Hepatocyte (in vitro differentiated cells): Measurements from ENCODE around the gene NRN1L. TPM values are rescaled to one million over a fixed set of nuclear protein-coding genes. Genes with fewer than 3 reads are reported as not detected.
"Not testable (repeated sequence)": the region's sequence is repeated elsewhere in the genome, so short reads cannot be mapped to it uniquely, and the experiment has no call there.

ENCODE experiments used
- DNase-seq: peaks from one replicate; pipeline ENCODE4 v3.0.0-alpha.2; 2016; ENCODE audit warnings: low spot score
- H2AFZ ChIP-seq: fragments of 200-600 bp; sonication (generic); 2 replicates; pipeline ENCODE4 v1.6.0; 2016; ENCODE audit warnings: antibody characterized with exemption, mild to moderate bottlenecking
- H3K27ac ChIP-seq: fragments of 200-600 bp; sonication (generic); 2 replicates; pipeline ENCODE4 v1.5.1; 2016; ENCODE audit warnings: mild to moderate bottlenecking
- H3K27me3 ChIP-seq: fragments of 200-600 bp; sonication (generic); 2 replicates; pipeline ENCODE4 v1.6.1; 2016
- H3K36me3 ChIP-seq: fragments of 200-600 bp; sonication (generic); replicated peaks from 2 replicates; pipeline ENCODE4 v1.5.1; 2016; ENCODE audit warnings: low read depth; ENCODE audit not compliant: insufficient read depth
- H3K4me1 ChIP-seq: fragments of 200-600 bp; sonication (generic); 2 replicates; pipeline ENCODE4 v1.5.1; 2016; ENCODE audit warnings: mild to moderate bottlenecking, moderate library complexity; ENCODE audit not compliant: insufficient read depth
- H3K4me2 ChIP-seq: fragments of 200-600 bp; sonication (generic); 2 replicates; pipeline ENCODE4 v1.6.0; 2016
- H3K4me3 ChIP-seq: fragments of 200-600 bp; sonication (generic); 2 replicates; pipeline ENCODE4 v1.5.1; 2016; ENCODE audit warnings: mild to moderate bottlenecking
- H3K79me2 ChIP-seq: fragments of 200-600 bp; sonication (generic); 2 replicates; pipeline ENCODE4 v1.6.0; 2017; ENCODE audit warnings: mild to moderate bottlenecking
- H3K9me2 ChIP-seq: fragments of 200-600 bp; sonication (generic); replicated peaks from 2 replicates; pipeline ENCODE4 v1.6.0; 2017; ENCODE audit warnings: mild to moderate bottlenecking; ENCODE audit not compliant: insufficient read depth
- H3K9me3 ChIP-seq: fragments of 200-600 bp; sonication (generic); 2 replicates; pipeline ENCODE4 v1.5.1; 2016; ENCODE audit warnings: low read depth, mild to moderate bottlenecking
- H4K20me1 ChIP-seq: fragments of 200-600 bp; sonication (generic); 2 replicates; pipeline ENCODE4 v1.6.0; 2016; ENCODE audit warnings: mild to moderate bottlenecking; ENCODE audit not compliant: insufficient read depth, poor library complexity, severe bottlenecking
- CTCF ChIP-seq: fragments of 200-600 bp; sonication (generic); IDR thresholded peaks from 2 replicates; pipeline ENCODE4 v1.5.1; 2016; ENCODE audit warnings: antibody characterized with exemption, mild to moderate bottlenecking; ENCODE audit not compliant: poor library complexity
- EZH2 ChIP-seq: fragments of 200-600 bp; sonication (generic); IDR thresholded peaks from 2 replicates; pipeline ENCODE4 v1.6.1; 2016; ENCODE audit warnings: antibody characterized with exemption, mild to moderate bottlenecking, borderline replicate concordance
- EZH2phosphoT487 ChIP-seq: fragments of 200-600 bp; sonication (generic); IDR thresholded peaks from one replicate; pipeline ENCODE4 v1.6.1; 2018; ENCODE audit warnings: antibody characterized with exemption, mild to moderate bottlenecking, low read depth, moderate library complexity; ENCODE audit not compliant: unreplicated experiment, severe bottlenecking
- WGBS: methylation state at CpG from one replicate; pipeline ENCODE4 v1.1.6; 2016; ENCODE audit warnings: low lambda C conversion rate; ENCODE audit errors: missing lambda C conversion rate; 5-methylcytosine and 5-hydroxymethylcytosine counted together
- polyA plus RNA-seq: library from polyadenylated mRNA; unstranded; fragments of >200 nt; fragmentation: Nextera tagmentation; extraction: Ambion mirVana; gene quantifications from 2 replicates; pipeline ENCODE4 v1.2.1, GENCODE V29; 2016
- total RNA-seq: library from RNA; depleted of rRNA; stranded (reverse); fragments of >200 nt; gene quantifications from 2 replicates; pipeline ENCODE4 v1.2.3, GENCODE V29; 2014

Gene NRN1L
- total and polyA plus RNA-seq, 2 experiments from 2014 or later = 0.73 TPM; not detected in 1

GRCh38 chr16:67914758-67915495 is 30.2 kb downstream of the NRN1L start:
- H3K36me3 ChIP-seq = no peaks in the 10 kb centered on the region
- 68% methylated on average over 7 of the region's 7 CpGs for WGBS
- no peak overlapping the region for H2AFZ ChIP-seq
- DNase-seq = no peak
- H3K4me3 ChIP-seq = no peak overlapping the region
- peaks cover 21% of the 10 kb centered on the region for H4K20me1 ChIP-seq
- no peak overlapping the region for H3K4me2 ChIP-seq
- no peak for TF ChIP-seq EZH2
- TF ChIP-seq EZH2phosphoT487 = no peak
- TF ChIP-seq CTCF = no peak
- no peaks in the 10 kb centered on the region for H3K27me3 ChIP-seq
- peaks cover 4% of the 10 kb centered on the region for H3K4me1 ChIP-seq
- H3K9me2 ChIP-seq = no peaks in the 10 kb centered on the region
- no peak overlapping the region for H3K27ac ChIP-seq
- H3K79me2 ChIP-seq = peaks cover 59% of the 10 kb centered on the region
- H3K9me3 ChIP-seq = no peaks in the 10 kb centered on the region

GRCh38 chr16:67915496-67915769 is 30.7 kb downstream of the NRN1L start:
- peaks cover 64% of the 10 kb centered on the region for H3K79me2 ChIP-seq
- not testable (repeated sequence) for H3K9me3 ChIP-seq, H3K9me2 ChIP-seq, H3K4me3 ChIP-seq, H3K27me3 ChIP-seq, H3K27ac ChIP-seq, H3K36me3 ChIP-seq, H3K4me2 ChIP-seq, H3K4me1 ChIP-seq, H2AFZ ChIP-seq, DNase-seq
- WGBS = 78% methylated on average over 2 of the region's 2 CpGs
- peaks cover 21% of the 10 kb centered on the region for H4K20me1 ChIP-seq

- peak; percentile 53 for DNase-seq
- Histone ChIP-seq H3K79me2 (peaks cover 62% of the 10 kb centered on the region), H3K27ac (no peak overlapping the region), H4K20me1 (peaks cover 22% of the 10 kb centered on the region), H3K4me2 (no peak overlapping the region), H3K9me2 (no peaks in the 10 kb centered on the region), H3K4me1 (peaks cover 4% of the 10 kb centered on the region), H2AFZ (no peak overlapping the region), H3K27me3 (no peaks in the 10 kb centered on the region), H3K9me3 (no peaks in the 10 kb centered on the region), H3K36me3 (no peaks in the 10 kb centered on the region), H3K4me3 (no peak overlapping the region)
- TF ChIP-seq EZH2 = no peak
- no peak for TF ChIP-seq CTCF
- no peak for TF ChIP-seq EZH2phosphoT487
- 86% methylated on average over 7 of the region's 7 CpGs for WGBS
These were observed 31.4 kb downstream of the NRN1L start for GRCh38 chr16:67915831-67916723.
